PC-3 (cell line): ENCODE data around the gene HLA-DMB. TPM values are rescaled to one million over a fixed set of nuclear protein-coding genes. Genes with fewer than 3 reads are reported as not detected.
A peak's percentile ranks its signal among the peaks of the same experiment; 100 is the strongest.

Experiments used
- ATAC-seq: fragments of 200-7000 bp; cut with Tn5 transposase; 2 replicates; pipeline ENCODE4 v1.9.1; 2020; ENCODE audit warnings: mild to moderate bottlenecking, moderate library complexity
- BruUV-seq: library from RNA; stranded (reverse); fragments of 400-500 nt; replicated peaks from 2 replicates; lab custom pipeline; 2021; lab: Mats Ljungman, UMichigan
- CTCF ChIA-PET: fragments of 300-600 bp; sonication (Branson Sonifier 250); formaldehyde crosslinking; loops from one replicate; lab custom pipeline; 2022; ENCODE audit warnings: antibody characterized with exemption; lab: Charles Lee
- POLR2A ChIA-PET: fragments of 300-600 bp; sonication (Branson Sonifier 250); formaldehyde crosslinking; loops from one replicate; lab custom pipeline; 2022; ENCODE audit warnings: antibody characterized with exemption; ENCODE audit not compliant: unreplicated experiment; lab: Charles Lee
- DNase-seq: peaks from one replicate; pipeline ENCODE4 v3.0.0-alpha.2; 2015
- H2AFZ ChIP-seq: fragments of 300-600 bp; sonication (generic); 2 replicates; pipeline ENCODE4 v1.6.0; 2016; ENCODE audit warnings: antibody characterized with exemption, low read length
- H3F3A ChIP-seq: fragments of 300-600 bp; sonication (generic); one replicate; pipeline ENCODE4 v1.6.0; 2017; ENCODE audit warnings: antibody characterized with exemption, low read length, control low read depth, mild to moderate bottlenecking; ENCODE audit not compliant: unreplicated experiment
- H3K27ac ChIP-seq: fragments of 300-600 bp; sonication (generic); 2 replicates; pipeline ENCODE4 v1.5.1; 2016; ENCODE audit warnings: mild to moderate bottlenecking, low read length
- H3K27me3 ChIP-seq: fragments of 300-600 bp; sonication (generic); 2 replicates; pipeline ENCODE4 v1.6.1; 2016; ENCODE audit warnings: low read length, mixed read lengths
- H3K36me3 ChIP-seq: fragments of 300-600 bp; sonication (generic); 2 replicates; pipeline ENCODE4 v1.6.1; 2016; ENCODE audit warnings: low read depth, mixed run types, low read length, mixed read lengths
- H3K4me1 ChIP-seq: fragments of 300-600 bp; sonication (generic); 2 replicates; pipeline ENCODE4 v1.5.1; 2016; ENCODE audit warnings: low read length; ENCODE audit not compliant: insufficient read depth
- H3K4me2 ChIP-seq: fragments of 300-600 bp; sonication (generic); 2 replicates; pipeline ENCODE4 v1.6.0; 2016; ENCODE audit warnings: low read length
- H3K4me3 ChIP-seq: fragments of 300-600 bp; sonication (generic); 2 replicates; pipeline ENCODE4 v1.5.1; 2016; ENCODE audit warnings: mild to moderate bottlenecking, low read length, mixed read lengths
- H3K79me2 ChIP-seq: fragments of 300-600 bp; sonication (generic); 2 replicates; pipeline ENCODE4 v1.6.1; 2017; ENCODE audit warnings: low read length, mixed read lengths
- H3K9ac ChIP-seq: fragments of 300-600 bp; sonication (generic); 2 replicates; pipeline ENCODE4 v1.6.0; 2016; ENCODE audit warnings: mild to moderate bottlenecking, low read length
- H3K9me2 ChIP-seq: fragments of 300-600 bp; sonication (generic); replicated peaks from 2 replicates; pipeline ENCODE4 v1.6.1; 2016; ENCODE audit warnings: mixed run types, low read length, mixed read lengths
- H3K9me3 ChIP-seq: fragments of 300-600 bp; sonication (generic); 2 replicates; pipeline ENCODE4 v1.6.1; 2016; ENCODE audit warnings: low read length, mixed read lengths
- H4K20me1 ChIP-seq: fragments of 300-600 bp; sonication (generic); 2 replicates; pipeline ENCODE4 v1.6.1; 2016; ENCODE audit warnings: low read length, mixed read lengths
- EZH2 ChIP-seq: fragments of 300-600 bp; sonication (generic); IDR thresholded peaks from one replicate; pipeline ENCODE4 v1.6.1; 2017; ENCODE audit warnings: antibody characterized with exemption, mild to moderate bottlenecking, low read length; ENCODE audit not compliant: unreplicated experiment
- EZH2phosphoT487 ChIP-seq: fragments of 300-600 bp; sonication (generic); IDR thresholded peaks from 2 replicates; pipeline ENCODE4 v1.6.1; 2018; ENCODE audit warnings: mild to moderate bottlenecking, antibody characterized with exemption, low read length, borderline replicate concordance
- intact Hi-C: fragments of 100-400 bp; cut with micrococcal nuclease; formaldehyde crosslinking; loops from 2 replicates; pipeline ENCODE4 v1.9.0; 2023
- total RNA-seq: library from RNA; depleted of rRNA; stranded (reverse); fragments of >200 nt; gene quantifications from 2 replicates; pipeline ENCODE4 v1.2.3, GENCODE V29; 2014; rRNA removed
- TF ChIP-seq, protein P1 (sequence below): fragments of 300-600 bp; sonication (generic); conservative IDR thresholded peaks from 2 replicates; pipeline ENCODE4 v1.5.1; 2017; ENCODE audit warnings: antibody characterized with exemption, low read depth, mild to moderate bottlenecking, low read length

The HLA-DMB gene
- total RNA-seq, 1 experiment from 2014 or later: not detected

DNA sequence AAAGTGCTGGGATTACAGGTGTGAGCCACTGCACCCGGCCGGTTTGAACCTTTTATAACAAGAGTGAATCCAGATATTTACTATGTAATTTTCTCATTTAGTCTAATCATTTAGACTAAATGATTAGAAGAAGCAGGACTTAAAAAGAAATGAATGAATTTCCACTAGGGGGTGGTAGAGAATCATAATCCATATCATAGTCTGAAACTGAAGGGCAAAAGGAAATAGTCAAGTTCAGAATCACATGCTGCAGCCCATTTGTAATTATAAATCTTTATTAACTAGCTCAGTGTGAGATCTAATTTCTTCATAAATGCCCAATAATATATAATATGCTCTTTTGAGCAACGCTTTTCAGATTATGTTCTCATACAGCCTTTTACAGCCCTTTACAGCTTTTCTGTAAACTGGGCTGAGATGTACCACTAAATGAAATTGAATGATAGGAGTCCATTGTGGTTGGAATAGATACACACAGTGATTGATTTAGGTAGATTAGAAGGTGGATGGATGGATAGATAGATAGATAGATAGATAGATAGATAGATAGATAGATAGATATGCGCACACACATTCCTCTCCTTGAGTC is 55.0 kb downstream of the HLA-DMB start:
- ChIA-PET POLR2A (no interaction called here), CTCF (interaction anchor here (1.0 to 1.7 kb wide), 3 partner anchors 48 to 99 kb away, joined by 4 to 22 read pairs (median 5); partner anchors contain the start of gene HLA-DMA)
- Histone ChIP-seq H3K9me3 (no peaks in the 10 kb centered on the region), H3F3A (no peaks in the 10 kb centered on the region), H3K9ac (no peak overlapping the region), H2AFZ (no peak overlapping the region), H4K20me1 (no peaks in the 10 kb centered on the region), H3K27ac (no peak overlapping the region), H3K79me2 (no peaks in the 10 kb centered on the region), H3K4me2 (no peak overlapping the region), H3K36me3 (no peaks in the 10 kb centered on the region), H3K9me2 (no peaks in the 10 kb centered on the region), H3K4me3 (no peak overlapping the region), H3K4me1 (0 out of 2 replicates have a peak, but pooled peaks cover 4% of the 10 kb centered on the region), H3K27me3 (no peaks in the 10 kb centered on the region)
- DNase-seq (peak; percentile 87), ATAC-seq (peak; percentile 60)
- intact Hi-C loops: loop anchor here (1.0 to 10.0 kb wide), 5 partner anchors 47 to 259 kb away; partner anchors contain the start of gene HLA-DMA
- TF ChIP-seq, protein P1, sequence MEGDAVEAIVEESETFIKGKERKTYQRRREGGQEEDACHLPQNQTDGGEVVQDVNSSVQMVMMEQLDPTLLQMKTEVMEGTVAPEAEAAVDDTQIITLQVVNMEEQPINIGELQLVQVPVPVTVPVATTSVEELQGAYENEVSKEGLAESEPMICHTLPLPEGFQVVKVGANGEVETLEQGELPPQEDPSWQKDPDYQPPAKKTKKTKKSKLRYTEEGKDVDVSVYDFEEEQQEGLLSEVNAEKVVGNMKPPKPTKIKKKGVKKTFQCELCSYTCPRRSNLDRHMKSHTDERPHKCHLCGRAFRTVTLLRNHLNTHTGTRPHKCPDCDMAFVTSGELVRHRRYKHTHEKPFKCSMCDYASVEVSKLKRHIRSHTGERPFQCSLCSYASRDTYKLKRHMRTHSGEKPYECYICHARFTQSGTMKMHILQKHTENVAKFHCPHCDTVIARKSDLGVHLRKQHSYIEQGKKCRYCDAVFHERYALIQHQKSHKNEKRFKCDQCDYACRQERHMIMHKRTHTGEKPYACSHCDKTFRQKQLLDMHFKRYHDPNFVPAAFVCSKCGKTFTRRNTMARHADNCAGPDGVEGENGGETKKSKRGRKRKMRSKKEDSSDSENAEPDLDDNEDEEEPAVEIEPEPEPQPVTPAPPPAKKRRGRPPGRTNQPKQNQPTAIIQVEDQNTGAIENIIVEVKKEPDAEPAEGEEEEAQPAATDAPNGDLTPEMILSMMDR: peak; percentile 73
- TF ChIP-seq EZH2: no peak
- TF ChIP-seq EZH2phosphoT487: no peak
- BruUV-seq: no TSS peak

Other genes with a start within 250 kb of the HLA-DMB start
- gene HLA-DQA2, start 199.6 kb downstream of the HLA-DMB start, total RNA-seq: not detected in 2 replicates
- not detected in 2 replicates for gene HLA-DQB2, start 177.5 kb downstream of the HLA-DMB start, total RNA-seq
- 0.29 and 0.63 TPM in 2 replicates for gene HLA-DOB, start 124.0 kb downstream of the HLA-DMB start, total RNA-seq
- gene TAP2, start 102.3 kb downstream of the HLA-DMB start, total RNA-seq: 90.5 and 93.0 TPM in 2 replicates
- 21.2 and 31.6 TPM in 2 replicates for gene PSMB8, start 97.0 kb downstream of the HLA-DMB start, total RNA-seq
- 15.8 and 19.4 TPM in 2 replicates for gene TAP1, start 87.3 kb downstream of the HLA-DMB start, total RNA-seq
- gene PSMB9, start 86.8 kb downstream of the HLA-DMB start, total RNA-seq: 0.40 and 1.5 TPM in 2 replicates
- 1.7 and 3.0 TPM in 2 replicates for gene HLA-DMA, start 12.1 kb upstream of the HLA-DMB start, total RNA-seq
- 171 and 192 TPM in 2 replicates for gene BRD2, start 27.6 kb upstream of the HLA-DMB start, total RNA-seq
- gene HLA-DOA, start 68.6 kb upstream of the HLA-DMB start, total RNA-seq: not detected in 2 replicates
- gene HLA-DPA1, start 132.6 kb upstream of the HLA-DMB start, total RNA-seq: not detected in 2 replicates
- not detected in 2 replicates for gene HLA-DPB1, start 135.0 kb upstream of the HLA-DMB start, total RNA-seq